Measurements from ENCODE around the gene BCOR.

Gene BCOR

DNA sequence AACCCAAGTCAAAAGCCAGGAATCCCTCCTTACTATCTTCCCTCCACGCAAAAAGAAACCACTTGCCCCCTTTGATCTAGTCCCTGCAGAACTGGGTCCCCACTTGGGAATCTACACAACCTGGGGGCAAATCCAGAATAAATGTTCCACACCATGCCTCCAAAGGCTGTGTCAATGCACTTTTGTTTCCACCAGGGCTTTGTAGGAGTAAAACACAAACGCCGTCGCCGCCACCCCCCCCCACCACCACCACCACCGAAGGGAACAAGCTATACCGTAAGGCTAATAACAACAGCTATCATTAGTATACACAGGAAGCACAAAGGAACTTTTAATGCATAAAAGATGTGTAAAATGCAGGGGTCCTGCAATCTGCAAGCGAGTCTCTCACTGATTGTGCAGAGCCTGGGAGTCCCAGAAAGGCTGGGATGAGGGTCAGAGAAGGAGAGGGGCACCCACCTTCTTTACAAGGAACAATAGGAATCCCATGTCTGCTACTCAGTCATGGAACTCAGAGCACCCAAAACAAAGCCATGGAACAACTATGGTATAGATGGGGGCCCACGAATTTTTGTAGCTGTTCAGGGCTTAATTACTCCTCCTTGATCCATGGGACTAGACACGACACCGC is 13.2 kb downstream of the BCOR start:
- DNase-seq (ENCODE audit: low read depth), result no peak

DNA sequence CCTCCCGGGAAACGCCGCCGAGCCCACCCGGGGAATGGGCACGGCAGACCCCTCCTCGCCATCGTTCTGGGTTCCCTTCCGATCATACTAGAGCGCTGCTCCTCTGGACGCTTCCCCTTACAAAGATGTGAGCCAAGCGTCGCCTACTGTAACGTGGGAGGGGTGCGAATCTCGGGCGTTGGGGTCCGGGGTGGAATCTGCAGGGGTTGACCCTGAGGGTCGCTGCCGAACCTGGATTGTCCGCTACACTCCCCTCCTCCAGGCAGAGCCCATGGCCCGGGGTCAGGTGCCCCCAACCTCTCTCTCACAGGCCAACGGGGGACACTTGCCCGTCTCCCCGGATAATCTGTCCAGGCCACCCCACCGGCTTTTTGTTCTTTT is 13.8 kb downstream of the BCOR start:
- DNase-seq (ENCODE audit: low read depth), result no peak

DNA sequence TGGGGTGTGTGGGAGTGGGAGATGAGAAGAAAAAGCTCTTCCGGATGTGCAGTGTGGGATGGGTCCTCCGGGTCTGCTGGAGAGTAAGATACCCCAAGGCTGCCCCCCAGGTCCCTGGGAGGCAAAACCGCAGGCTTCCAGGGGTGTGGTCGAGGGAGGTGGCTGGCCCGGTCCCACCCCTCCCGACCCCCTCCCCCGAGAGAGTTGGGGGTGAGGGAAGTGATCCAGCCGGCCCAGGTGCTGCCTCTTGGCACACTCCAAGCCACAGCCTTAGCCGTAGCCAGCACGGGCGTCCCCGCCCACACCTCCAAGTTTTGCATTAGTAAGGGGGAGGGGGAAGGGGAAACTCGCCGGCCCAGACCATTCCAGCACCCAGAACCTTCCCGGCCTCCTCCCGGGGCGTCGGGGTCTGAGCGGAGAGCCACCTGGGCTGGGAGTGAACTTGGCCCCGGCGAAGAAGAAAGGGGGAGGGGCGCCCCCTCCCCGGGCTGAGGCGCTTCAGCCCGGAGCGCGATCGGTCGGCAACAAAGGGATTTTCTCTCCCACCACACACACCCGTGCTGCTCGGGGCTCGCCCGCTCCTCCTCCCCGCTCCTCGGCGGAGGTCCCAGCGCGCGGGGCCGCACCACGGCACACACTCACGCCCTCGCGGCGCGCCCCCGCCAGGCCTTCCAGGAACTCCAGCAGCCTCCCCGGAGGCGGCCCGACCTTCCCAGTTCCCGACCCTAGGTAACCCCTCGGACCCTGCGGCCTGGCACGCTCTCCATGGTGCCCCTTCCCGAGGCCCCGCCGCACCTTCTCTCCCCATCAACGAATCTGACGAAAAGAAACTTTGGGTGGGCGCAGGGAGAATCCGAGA is 14.4 kb downstream of the BCOR start:
- no peak for DNase-seq (ENCODE audit: low read depth)

DNA sequence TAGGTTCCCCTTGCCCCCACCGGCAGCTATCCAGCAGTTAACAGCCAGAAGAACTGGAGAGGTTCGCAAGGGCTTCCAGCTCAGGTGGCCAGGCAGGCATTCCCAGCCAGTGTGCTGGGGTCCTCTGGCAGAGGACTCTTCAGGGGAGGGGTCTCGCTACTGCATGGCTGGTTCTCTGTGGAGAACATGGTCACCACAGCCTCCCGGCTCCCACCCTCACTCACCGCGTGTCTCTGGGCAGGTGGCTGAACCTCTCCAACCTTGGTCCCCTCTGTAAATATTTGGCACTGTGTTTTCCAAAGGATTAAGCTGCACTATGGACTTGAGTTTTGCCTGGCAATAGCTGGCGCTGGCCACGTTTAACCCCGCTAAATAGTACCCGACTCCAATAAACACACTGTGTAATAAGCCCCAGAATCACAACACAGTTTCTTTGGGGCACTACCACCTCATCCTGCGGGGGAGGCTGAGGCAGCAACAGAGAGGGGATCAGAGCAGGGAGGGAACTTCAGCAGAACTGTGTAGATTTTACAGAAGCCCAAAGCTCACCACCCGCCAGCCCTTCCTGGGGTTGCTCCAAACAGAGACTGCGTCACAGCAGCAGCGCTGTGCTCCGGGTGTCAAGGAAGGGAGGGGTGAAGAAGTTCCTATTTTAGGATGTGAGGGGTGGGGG is 15.2 kb downstream of the BCOR start:
- no peak for DNase-seq (ENCODE audit: low read depth)

DNA sequence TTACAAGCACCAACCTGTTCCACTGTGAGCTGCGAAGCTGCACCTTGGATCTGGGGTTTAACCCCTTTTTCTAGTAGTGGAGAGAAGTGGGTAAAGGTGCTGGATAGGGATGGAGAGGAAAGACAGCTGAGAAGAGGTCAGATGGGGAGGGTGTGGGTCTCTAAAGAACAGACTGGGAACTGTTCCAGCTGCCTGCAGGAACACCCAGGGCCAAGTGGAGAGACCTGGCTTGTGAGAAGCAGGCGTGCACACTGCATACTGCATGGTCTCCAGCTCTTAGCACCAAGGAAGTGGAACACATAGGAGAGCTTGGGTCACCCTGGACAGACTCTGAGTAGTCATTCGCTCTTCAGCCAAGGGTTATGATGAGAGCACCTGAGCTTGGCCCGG is 16.1 kb downstream of the BCOR start:
- DNase-seq (ENCODE audit: low read depth), result no peak

DNA sequence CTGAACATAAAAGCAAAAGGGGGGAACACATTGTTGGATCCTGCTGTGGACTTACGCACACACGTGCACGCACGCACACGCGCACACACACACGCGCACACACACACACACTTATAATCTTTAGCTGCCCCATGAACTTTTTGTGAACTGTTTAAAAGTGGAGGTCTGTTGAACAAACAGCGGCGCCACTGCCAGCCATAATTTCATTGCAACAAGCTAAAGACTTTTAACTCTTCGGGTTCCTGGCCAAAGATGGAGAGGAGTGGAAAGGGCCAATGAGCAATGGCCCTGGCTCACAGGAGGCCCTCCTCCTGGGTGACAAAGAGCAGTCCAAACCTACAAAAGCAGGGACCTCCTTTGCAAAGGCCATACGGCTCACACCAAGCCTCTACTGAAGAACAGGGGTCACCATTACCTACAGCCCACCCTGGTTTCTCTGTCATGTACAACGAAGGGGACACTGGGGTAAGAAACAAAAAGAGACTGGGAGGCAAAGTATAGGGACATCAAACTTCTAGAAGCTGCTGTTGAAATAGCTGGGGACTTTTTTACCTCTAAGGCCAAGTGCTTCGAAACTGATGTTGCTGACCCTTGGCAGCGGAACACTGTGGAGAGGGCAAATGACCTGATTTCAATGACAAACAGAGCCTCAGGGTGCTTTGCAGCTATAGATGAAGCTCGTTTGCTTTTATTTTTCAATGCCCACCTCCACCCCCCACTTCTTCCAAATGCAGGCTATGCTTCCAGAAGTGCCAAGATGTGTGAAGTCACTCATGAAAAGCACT is 16.7 kb downstream of the BCOR start:
- no peak for DNase-seq (ENCODE audit: low read depth)

DNA sequence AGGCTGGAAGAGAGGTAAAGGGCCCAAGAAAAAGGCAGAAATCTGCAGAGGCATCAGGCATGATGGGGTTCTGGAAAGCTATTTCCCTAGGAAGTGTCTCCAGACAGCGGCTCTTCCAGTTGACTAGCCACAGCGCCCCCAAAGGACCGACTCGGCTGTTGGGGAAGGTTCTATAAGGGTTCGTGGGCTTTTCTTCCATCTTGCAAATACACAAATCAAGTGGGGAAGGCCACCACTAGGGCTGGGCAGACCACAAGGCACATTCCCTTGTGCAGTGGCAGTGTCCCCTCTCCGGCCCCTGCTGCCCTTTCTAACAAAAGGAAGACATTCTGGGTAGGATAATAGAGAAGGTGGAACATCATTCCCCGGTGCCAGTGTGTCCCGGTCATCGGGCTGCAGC is 18.2 kb downstream of the BCOR start:
- no peak for DNase-seq (ENCODE audit: low read depth)

DNA sequence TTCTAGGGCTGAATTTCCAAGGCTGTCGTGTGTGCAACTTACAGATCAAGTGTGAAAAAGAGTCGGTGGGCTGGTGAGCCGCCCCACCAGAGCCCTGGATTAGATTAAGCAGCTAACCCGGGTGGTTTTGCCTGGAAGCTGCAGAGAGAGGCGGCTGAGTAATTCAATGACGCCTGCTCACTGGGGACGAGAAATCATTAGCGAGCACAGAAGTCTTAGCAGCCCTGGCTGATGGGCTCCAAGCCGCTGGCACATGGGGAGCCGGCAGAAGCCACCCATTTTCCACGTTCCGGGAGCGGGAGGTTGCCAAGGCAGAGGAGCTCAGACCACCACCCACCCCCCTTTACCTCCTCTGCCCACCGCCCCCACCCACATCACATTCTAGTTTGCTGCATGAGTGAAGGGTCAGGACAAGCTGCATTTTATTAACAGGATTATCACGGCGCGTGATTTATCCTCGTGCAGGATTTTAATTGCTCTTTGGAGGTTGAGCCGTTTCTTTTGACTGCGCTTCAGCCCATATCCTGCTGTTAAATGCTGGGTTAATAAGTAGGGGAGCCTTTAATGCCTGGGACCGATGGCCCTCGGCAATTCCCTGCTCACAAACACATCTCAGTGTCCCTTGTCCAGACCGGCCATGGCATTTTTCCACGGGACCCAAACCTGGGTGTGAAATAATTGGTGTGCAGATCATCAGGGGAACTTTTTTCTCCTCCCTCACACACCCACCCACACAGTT is 19.1 kb downstream of the BCOR start:
- DNase-seq (ENCODE audit: low read depth), result no peak

DNA sequence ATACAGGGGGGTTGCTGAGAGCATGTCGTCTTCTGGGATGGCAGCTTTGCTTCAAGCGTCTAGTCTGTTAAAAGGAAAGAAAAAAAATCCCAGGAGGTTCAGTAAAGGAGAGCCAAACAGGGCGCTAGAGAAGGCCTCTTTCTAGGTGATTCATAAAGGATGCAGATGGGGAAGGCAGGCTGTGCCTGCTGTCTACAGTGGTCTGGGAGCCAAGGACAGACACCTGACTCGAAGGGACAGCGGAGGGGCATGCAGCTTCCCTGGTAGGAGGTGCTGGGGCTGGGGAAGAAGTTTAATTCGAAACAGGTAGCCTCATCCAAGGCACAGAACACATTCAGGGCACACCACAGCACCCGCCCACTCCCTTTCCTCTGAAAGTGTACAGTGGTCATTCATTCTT is 19.9 kb downstream of the BCOR start:
- DNase-seq (ENCODE audit: low read depth), result no peak

DNA sequence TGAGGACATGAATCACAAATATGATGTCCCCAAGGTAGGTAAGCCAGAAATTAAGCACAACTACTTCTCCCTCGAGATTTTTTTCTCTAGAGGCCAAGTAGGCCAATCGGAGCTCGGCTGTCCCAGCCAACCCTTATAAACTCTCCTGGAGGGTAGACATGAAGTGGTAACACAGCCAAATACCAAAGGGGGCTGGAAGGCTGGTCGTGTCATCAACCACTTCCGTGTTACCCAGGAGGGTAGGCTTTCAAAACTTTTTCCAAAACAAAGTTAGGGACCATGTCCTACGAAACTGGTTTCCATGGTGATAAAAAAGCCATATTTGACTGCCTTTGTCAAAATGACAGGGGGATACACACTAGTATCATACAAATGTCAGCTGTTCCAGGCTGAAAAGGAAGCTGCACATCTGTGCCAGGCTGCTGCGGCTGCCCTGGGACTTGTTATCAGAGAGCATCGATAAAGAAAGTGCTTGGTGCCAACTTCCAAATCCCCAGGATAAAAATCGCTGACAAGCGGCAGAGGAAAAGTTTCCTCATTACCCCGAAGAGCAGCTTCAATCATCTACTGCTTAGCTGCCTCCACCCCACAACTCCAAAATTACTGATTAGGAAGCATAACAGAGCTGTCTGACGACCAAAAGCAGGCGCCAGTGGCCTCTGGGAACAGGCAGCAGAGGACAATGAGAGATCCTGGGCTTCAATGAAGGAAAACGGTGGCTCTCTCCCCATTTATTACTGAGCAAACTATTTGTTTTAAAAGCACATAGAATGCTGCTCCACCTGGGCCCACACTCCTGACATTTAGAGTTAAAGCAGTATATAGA is 20.8 kb downstream of the BCOR start:
- DNase-seq (ENCODE audit: low read depth), result no peak

DNA sequence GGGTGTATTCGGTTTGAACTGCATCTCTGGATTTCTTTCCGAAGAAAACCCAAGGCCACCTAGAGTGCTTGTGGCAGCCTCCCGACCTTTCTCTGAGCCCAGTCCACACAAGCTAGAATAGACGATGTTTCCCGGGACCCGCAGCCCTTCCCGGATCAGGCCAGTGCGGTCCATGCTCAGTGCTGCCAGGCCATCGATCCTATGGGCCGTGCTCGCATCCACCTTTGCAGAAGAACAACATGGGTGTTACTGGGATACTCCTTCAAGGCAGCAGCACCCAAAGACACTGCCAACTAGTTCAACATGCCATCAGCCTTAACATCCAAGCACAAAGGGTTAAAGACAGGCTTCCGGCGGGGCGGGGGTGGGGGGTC is 22.8 kb downstream of the BCOR start:
- DNase-seq (ENCODE audit: low read depth), result no peak

DNA sequence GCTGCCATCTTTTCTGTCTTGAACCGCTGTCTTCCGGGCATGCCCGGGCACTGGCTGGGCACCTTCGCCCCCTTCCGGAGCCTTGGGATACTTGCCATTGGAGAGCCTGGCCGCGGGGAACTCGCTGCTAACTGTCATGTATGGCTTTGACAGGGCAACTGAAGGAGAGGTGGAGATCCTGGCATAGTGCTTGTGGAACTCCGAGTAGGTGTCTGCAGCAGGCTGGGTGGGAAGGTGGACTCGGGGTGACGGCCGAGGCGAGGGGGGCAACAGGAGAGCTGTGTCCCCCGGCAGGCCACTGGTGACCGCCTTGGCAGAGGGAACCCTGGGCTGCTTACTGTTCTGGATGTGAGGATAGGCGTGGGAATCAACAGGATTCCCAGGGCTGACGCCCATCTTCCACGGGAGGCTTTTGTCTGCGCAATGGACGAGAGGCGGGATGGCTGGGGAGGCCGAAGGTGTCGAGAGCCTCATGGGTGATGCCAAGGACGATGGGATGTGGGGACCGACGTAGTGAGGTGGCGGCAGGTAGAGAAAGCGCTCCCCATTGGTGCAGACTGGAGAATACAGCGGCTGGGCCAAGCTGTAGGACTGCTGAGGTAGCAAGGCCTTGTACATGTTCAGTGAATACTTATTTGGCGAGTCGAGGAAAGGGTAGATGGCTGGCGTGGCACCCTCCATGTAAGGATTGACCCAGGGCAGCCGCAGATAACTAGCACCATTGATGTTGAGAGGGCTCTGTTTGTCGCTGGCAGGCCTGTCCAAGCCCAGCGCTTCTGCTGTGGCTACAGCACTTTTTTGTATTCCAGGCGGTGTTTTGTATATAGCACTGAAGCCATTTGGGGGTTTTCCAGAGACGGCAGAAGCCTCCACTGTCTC is 23.4 kb downstream of the BCOR start:
- DNase-seq (ENCODE audit: low read depth), result no peak

DNA sequence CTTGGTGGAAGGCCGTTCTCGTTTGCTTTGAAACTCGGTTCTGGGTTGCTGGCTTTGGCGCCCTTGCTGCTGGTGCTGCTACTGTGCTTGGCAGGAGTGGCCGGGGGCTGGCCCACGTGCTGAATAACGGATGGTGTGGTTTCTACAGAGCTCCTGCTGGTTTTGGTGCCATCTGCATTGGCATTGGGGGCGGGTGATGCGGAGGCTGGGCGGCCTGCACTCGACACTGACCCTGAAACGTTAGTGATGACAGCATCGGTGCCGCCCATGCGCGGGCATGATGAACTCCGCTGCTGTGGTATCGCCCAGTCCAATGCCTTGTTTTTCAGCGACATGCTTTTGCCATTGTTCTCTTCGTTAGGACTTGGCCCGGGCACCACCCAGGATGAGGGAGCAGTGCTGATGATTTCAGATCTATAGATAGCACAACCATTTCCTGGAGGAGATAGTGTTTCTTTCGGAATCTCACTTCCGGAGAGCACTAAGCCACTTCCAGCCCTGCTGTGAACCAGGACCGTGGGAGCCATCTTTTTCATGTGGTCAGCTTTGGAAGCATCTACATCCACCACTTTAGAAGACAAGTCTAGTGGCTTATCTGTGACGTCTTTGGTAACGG is 24.2 kb downstream of the BCOR start:
- no peak for DNase-seq (ENCODE audit: low read depth)

DNA sequence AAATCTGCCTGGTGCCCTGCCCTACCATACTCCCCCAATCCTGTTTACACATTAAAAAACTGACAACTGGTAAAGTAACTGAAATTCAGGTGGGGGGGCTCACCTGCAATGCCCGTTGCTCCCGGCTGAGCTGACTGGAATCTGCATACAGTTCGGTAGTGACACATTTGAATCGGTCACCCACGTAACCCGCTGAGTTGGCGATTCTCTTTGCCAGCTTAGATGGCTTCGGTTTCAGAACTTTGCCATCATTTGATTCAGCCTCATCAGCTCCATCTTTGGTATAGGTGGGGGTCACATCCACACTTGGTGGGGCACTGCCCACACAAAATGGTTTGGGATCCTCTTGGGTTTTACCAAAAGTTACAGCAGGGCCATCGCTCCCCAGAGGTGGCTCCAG is 25.5 kb downstream of the BCOR start:
- DNase-seq (ENCODE audit: low read depth), result no peak

DNA sequence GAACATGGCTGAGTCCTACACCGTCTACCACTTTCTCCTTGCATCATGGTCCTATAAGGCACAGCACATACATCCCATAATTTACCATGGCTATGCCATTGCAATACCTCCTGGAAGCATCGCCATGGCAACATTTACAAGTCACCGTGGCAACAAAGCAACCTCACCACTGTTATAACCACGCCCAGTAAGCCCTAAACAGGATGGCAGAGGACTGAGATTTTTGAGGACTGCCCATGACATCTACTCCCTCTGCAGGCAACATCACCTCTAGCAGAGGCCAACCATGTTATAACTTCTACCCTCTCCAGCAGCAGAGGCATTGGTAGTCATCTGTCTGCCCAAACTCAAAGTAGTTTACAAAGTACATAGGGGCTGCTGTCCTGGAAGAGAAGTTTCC is 29.7 kb downstream of the BCOR start:
- no peak for DNase-seq (ENCODE audit: low read depth)

DNA sequence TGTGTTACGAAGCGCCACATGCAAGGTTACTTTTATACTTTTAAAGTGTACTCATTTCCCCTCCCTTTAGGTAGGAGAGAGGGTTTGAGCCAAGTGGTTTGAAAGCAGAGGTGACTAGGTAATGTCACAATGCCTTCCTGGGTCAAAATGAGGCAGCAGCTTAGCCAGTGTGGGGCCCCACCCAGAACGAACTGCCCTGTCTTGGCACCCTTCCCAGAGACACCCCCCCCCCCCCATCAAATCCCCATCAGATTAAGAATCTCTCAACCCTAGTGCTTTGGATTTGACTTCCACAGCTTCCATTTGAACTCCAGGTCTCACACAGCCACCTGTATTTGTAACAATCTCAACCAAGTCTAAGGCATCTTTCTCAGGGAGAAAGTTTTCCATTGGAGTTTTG is 31.1 kb downstream of the BCOR start:
- no peak for DNase-seq (ENCODE audit: low read depth)

DNA sequence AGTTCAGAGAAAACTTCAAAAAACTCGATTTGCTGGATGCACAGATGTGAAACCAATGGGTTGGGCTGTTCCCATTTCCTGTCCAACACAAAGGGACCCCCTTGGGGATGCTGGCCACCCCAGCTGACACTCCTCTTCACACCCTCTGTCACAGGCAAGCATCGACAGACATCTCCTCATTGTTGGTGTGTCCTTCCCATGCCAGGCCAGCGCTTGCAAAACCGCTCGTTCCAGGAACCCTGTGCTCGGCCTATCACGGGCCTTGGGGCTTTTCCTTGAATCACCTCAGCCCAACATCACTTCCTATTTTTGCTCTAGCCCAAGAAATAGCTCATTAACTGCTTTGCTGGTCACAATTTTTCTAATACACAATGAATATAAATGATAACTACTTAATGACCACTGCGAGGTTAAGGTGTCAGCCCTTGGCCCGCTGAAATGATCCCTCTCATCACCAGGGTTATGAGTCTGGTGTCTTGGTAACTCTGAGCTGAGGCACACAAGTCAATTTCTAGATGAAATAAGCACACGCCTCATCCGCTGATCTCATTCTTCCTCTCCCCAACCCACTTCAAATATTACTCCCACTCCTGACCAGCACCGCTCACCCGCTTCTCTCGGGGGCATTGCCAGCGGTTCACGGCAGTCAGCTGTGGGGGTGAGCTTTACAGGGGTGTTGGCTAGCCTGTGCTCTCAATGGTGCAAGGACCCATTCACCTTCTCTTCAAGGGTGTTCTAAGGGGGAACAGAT is 32.3 kb downstream of the BCOR start:
- DNase-seq (ENCODE audit: low read depth), result no peak

DNA sequence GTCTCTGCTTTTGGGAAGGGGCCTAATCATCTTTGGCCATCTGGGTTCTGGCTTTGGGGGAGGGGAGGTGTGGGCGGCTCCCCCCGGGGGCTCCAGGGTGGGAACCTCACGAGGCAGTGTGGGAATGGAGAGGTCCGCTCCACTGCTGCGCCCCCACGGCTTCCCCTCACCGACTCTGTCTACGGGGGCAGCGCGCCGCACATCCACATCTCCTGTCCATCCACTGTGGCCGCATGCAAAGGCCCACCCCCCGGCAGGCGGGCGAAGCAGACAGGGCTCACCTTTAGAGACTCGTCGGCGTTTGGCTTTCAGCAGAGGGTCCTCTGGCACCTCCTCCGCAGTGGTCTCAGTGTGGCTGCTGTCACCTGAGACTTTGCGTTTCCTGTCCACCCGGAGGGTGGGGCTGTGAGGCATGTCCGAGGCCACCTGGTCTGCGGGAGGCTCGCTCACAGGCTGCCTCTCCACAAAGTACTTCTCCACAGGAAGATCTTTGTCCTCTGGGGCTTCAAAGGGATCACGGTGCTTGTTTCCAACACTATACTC is 33.6 kb downstream of the BCOR start:
- no peak for DNase-seq (ENCODE audit: low read depth)

DNA sequence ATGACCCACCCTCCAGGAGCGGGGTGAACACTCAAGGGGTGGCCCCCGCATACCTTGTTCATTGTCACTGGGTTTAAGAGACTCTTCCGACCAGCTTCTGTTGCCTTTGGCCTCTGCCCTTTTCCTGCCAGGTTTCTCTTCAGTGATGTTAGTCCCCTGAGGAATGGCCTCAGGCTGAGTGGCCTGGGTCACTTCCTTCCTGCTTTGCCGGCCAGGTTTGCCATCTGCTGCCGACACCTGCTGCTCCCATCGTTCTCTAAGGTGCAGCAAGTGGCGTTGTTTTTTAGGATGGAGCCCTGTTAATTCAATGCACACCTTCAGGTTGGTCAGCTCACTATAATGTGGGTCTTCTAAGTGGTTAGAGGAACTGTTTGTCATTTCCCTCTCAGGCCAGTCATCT is 34.2 kb downstream of the BCOR start:
- DNase-seq (ENCODE audit: low read depth), result no peak
